GM21737 (cell line): ENCODE measurements around the gene FKBP5.
"Not testable (repeated sequence)": the region's sequence is repeated elsewhere in the genome, so short reads cannot be mapped to it uniquely, and the experiment has no call there.

Source experiments
- ATAC-seq: cut with Tn5 transposase; IDR thresholded peaks from one replicate; pipeline ENCODE4 v1.9.1; 2021; ENCODE audit warnings: mild to moderate bottlenecking, moderate library complexity; ENCODE audit not compliant: unreplicated experiment

The FKBP5 gene

DNA sequence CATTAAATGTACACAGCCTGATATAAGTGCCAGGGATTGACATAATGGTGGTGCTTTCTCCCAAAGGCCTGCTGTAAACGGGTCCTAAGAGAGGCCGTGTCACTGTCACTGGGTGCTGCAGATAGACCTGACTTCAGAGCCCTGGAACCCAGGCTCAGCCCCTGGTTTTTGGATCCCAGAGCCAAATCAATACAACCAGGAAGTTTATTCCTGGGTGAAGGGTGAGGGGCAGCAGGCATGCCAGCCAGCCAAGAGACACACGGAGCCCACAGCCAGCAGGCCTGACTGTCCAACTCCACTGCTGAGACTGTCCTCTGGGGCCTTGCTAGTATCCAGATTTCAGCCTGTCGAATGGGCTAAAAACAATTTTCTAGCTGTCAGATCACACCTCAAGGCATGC is 35.3 kb upstream of the FKBP5 start:
- ATAC-seq, result no peak

- ATAC-seq, result no peak
Measured at GRCh38 chr6:35723587-35723986, 34.9 kb upstream of the FKBP5 start.

DNA sequence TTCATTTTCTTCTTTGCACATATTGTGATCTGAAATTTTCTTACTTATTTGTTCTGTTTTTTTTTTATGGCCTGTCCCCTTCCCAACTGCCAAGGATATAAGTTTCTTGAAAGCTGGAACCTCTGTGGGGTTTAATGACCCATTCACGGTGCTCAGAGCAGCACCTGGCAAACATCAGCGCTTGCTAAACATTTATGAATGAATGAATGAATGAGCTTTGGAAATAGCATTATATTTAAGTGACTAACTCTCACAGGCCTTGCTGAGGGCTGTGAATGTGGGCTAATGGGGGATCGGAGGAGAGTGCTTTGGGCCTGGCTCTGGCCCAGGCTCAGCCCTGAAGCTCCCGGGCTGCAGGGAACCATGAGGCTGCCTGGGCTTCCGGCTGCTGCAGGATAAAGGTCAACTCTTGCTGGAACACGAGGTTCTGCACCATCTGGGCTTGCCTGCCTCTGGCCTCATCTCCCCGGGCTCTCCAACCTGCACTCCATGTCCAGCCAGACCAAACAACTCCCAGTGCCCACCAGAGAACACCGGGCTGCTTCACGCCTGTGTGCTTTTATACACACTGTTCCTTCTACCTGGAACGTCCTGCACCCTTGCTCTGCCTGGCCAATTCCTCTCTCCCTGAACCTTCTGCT is 33.5 kb upstream of the FKBP5 start:
- no peak for ATAC-seq

DNA sequence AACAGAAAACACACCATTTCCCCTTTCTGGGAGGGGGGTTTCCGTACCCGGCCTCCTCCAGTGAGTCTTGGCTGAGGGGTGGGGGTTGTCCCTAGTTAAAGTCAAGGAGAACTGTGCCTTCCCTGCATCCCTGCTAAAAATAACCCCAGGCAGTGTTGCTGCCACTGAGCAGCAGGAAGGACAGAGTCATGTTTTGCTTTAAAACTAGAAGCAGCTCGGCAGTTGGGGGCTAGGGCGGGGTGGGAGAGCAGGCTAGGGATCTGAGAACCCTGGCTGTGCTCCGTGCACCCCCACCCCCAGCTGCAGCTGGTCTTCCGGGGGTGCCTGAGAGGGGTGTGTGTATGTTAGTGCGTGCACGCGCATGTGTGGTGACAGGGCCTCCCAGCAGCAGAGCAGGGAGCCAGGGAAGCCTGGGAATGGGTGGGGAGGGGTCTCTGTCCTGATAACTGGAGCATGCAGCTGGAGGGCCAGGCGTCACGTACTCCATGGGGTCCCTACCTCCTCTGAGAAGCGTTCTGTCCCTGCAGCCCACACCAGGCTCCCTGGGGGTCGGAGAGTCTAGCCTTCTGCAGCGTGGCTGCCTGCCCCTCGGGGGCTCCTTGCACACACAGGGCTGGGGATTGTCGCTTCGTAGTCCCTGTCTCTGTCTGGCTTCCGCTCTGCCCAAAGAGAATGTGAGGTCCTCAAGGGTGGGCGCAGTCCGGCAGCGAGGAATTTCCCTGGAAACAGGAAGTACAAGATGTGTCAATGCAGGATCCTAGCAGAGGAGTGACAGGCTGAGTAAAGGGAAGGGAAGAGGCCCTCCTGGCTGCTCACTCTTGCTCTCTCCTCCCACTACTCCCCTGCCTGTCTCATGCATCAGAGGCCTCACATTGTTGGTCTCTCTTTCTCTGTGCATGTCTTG is 31.4 kb upstream of the FKBP5 start:
- peak; percentile 41 for ATAC-seq

- ATAC-seq, result no peak
Measured at GRCh38 chr6:35719404-35719829, 30.7 kb upstream of the FKBP5 start.

DNA sequence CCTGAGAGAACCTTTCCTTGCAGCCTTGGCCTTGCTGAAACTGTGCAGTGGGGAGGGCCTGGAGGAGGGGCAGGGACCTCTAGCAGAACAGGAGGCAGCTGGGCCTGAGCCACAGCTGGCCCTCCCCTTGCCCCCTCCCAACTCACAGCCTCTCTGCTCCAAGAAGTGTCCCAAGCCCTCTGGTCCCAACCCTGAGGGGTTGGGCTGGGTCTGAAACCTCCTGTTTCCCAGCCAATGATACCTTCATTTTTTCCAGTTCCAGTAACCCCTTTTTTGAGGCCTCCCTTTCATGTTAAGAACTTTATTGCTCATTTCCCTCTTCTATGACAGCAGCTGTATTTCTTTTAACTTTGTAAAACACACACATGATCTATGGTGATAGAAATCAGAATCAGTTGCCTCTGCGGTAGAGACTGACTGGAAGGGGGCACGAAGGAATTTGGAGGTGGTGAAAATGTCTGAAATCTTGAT is 30.2 kb upstream of the FKBP5 start:
- no peak for ATAC-seq

GRCh38 chr6:35718375-35718736 is 29.6 kb upstream of the FKBP5 start:
- ATAC-seq, result no peak

DNA sequence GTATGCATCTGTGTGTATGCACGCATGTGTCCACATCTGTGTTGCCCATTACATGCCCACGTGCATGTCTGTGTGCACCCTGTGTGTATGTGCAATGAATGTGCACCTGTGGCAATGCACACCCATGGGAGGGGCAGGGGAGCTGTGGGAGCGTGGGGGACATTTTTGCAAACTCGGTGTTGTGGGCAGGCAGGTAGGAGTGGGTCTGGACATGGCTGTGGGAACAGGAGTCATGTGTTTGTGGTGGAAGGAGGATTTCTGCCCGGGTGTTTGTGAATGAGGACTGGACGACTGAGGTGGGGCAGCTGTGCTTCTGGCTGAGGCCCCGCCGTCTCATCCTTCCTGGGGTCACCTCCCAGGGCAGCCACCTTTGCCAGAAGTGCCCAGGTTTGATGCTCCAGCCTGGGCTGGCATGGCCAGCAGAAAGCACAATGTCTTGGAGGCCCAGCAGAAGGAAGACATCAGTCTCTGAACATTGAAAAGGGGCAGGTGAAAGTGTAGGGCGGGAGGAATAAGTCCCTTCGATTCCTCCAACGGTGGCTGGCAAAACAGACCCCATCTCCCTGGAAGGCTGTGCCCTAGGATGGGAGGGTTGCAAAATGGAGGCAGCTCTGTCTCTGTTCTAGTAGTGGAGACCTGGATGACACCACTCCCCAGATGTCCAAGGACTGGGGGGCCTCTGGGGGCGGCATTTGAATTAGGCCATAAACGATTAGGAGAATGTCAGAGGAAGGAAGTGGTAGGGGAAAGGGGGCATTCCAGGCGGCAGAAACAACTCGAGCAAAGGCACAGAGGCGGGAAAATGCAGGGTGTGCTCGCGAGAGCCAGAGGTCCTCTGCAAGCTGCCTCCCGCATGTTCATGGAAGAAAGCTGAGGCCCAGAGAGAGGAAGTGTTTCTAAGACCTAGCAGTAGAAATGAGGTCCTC is 29.0 kb upstream of the FKBP5 start:
- no peak for ATAC-seq

GRCh38 chr6:35716798-35717197 is 28.1 kb upstream of the FKBP5 start:
- ATAC-seq, result no peak

GRCh38 chr6:35713006-35713767 is 24.5 kb upstream of the FKBP5 start:
- ATAC-seq, result no peak

- no peak for ATAC-seq
Measured at GRCh38 chr6:35711731-35712130, 23.0 kb upstream of the FKBP5 start.

DNA sequence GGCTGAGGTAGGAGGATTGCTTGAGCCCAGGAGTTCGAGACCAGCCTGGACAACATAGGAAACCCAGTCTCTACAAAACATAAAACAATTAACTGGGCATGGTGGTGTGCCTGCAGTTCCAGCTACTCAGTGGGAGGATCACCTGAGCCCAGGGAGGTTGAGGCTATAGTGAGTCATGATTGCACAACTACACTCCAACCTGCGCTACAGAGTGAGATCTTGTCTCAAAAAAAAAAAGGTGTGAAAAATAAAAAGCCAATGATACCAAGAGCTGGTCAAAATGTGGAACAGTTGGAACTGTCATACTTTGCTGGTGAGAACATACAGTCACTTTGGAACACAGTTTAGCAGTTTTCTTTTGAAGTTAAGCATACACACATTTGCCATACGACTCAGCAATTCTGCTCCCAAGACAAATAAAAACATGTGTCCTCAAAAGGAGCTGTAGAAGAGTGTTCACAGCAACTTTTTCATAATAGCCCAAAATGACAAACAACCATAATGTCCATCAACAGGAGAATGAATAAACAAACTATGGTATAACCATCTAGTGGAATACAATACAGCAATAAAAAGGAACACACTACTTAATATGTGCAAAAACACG is 21.6 kb upstream of the FKBP5 start:
- no peak for ATAC-seq

DNA sequence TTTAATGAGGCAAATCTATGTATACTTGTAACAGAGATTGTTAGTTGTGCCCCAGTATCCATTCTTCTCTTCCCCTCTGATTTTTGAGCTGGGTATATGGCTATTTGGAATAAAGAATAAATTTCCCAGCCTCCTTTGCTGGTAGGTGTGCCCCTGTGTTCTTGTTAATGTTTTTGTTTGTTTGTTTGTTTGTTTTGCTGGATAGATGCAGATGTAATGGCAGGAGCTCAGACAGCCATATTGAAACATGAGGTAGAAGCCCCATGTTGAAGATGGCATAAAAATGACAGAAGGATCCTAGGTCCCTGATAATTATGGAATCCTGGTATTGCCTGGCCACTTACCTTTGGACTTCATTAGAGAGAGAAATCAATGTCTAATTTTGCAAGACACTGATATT is 19.9 kb upstream of the FKBP5 start:
- no peak for ATAC-seq

DNA sequence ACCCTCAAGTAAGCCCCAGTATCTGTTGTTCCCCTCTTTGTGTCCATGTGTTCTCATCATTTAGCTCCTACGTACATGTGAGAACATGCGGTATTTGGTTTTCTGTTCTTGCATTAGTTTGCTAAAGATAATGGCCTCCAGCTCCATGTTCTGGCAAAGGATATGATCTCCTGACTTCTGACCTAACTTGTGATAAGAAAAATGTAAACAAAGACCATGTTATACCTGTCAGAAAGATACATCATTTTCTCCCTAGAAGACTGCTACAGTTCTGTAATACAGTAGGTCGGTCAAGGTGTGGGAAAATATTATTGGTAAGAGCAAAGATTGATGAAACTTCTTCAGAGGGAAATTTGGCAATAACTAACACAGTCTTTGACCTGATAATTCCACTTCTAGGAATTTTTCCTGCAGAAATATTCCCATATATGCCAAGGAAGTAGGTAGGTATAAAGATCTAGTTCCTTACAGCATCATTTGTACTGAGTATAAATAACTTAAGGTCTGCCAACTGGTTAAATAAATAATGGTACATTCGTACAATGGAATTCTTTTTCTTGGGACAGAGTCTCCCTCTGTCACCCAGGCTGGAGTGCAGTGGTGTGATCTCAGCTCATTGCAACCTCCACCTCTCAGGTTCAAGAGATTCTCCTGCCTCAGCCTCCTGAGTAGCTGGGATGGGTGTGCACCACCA is 19.1 kb upstream of the FKBP5 start:
- ATAC-seq, result no peak

GRCh38 chr6:35706468-35706867 is 17.8 kb upstream of the FKBP5 start:
- no peak for ATAC-seq

DNA sequence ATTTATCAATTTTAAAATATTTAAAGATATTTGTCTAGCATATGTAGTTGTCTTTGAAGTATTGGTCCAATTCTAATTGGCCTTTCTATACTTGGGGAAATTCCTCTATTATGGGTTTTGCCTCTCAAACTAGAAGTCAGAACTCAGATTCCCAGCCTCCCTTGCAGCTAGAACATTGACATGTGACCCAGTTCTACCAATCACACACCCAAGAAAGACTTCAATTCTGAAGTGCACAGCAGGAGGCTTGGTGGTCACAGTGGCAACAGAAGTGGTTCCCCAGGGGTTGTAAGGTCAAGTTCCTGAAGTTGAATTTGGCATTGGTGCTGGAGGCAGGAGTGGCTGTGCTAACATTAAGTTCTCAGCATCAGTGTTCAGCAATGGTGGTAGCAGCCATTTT is 14.8 kb upstream of the FKBP5 start:
- ATAC-seq, result no peak

GRCh38 chr6:35698858-35699257 is 10.1 kb upstream of the FKBP5 start:
- ATAC-seq, result no peak

- not testable (repeated sequence) for ATAC-seq
Measured at GRCh38 chr6:35698430-35698829, 9.7 kb upstream of the FKBP5 start.

- no peak for ATAC-seq
Measured at GRCh38 chr6:35694462-35694861, 5.7 kb upstream of the FKBP5 start.
